NCI-H2196 (cell line): ENCODE results near the gene SLC25A13.
"Not testable (repeated sequence)": the region's sequence is repeated elsewhere in the genome, so short reads cannot be mapped to it uniquely, and the experiment has no call there.

Experiments used
- DNase-seq: peaks from one replicate; lab custom pipeline; 2025; ENCODE audit not compliant: unreplicated experiment; lab: John Stamatoyannopoulos, UW

Gene SLC25A13, protein sequence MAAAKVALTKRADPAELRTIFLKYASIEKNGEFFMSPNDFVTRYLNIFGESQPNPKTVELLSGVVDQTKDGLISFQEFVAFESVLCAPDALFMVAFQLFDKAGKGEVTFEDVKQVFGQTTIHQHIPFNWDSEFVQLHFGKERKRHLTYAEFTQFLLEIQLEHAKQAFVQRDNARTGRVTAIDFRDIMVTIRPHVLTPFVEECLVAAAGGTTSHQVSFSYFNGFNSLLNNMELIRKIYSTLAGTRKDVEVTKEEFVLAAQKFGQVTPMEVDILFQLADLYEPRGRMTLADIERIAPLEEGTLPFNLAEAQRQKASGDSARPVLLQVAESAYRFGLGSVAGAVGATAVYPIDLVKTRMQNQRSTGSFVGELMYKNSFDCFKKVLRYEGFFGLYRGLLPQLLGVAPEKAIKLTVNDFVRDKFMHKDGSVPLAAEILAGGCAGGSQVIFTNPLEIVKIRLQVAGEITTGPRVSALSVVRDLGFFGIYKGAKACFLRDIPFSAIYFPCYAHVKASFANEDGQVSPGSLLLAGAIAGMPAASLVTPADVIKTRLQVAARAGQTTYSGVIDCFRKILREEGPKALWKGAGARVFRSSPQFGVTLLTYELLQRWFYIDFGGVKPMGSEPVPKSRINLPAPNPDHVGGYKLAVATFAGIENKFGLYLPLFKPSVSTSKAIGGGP

DNA sequence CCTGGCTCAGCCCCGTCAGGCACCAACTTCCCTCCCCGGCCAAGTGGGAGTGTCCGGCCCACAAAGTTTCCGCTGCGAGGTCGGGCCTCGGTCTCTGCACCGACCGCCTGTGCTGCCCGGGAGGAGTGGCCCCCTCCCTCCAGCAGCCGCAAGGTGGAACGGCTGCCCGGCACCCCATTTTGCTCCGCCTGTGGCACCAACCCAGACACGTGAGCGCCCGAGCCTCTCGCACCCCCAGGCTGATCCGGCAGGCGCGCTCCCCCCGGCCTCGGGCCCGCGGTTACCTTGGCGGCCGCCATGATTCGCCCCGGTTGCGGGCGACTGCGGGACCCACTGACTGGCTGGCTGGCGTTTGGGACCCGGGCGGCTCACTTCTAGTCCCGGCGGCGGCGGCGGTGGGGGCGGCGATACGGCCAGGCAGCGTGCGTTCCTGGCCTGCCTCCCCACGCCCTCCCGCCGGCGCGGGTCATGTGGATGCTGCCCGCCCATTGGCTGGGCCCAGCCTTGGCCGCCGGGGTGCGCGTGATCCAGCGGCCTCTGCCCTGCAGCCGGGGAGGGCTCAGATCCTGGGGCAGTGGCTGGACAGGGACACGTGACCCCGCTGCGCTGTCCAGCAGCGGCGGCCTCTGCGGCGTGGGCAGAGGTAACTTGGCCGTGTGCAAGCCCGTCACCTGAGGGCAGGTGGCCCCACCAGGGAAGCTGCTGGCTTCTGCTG, at the start of gene SLC25A13:
TSS of gene SLC25A13 (minus strand) at position 441 of the 715 bp plus-strand sequence. CDS start at position 299, 142 bp downstream.
- peak; percentile 91 for DNase-seq

DNA sequence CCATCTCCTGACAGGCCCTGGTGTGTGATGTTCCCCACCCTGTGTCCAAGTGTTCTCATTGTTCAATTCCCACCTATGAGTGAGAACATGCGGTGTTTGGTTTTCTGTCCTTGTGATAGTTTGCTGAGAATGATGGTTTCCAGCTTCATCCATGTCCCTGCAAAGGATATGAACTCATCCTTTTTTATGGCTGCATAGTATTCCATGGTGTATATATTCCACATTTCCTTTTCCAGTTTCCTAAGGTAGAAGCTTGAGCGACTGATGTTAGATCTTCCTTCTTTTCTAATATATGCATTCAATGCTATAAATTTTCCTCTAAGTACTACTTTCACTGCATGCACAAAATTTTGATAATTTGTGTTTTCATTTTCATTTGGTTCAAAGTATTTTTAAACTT, 44.0 kb upstream of the SLC25A13 start:
- not testable (repeated sequence) for DNase-seq

DNA sequence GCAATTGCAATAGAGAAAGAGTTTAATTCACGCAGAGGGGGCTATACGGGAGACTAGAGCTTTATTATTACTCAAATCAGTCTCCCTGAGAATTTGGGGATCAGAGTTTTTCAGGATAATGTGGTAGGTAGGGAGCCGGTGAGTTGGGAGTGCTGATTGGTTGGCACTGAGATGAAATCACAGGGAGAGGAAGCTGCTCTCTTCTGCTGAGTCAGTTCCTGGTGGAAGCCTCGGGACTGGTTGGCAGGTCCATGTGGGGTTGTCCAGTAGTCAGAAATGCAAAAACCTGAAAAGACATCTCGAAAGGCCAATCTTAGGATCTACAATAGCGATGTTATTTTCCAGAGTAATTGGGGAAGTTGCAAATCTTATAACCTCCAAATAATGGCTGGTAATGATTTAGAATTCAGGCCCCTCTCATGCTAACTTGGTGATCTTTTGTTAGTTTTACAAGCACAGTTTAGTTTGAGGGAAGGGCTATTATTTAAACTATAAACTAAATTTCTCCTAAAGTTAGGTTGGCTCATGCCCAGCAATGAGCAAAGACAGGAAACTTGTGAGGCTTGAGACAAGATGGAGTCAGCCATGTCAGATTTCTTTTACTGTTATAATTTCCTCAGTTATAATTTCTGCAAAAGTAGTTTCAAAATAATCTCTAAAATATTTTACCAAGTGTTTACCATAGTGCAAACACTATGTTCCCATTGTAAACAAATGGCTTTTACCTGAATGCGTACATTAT, 39.4 kb upstream of the SLC25A13 start:
- DNase-seq: no peak

DNA sequence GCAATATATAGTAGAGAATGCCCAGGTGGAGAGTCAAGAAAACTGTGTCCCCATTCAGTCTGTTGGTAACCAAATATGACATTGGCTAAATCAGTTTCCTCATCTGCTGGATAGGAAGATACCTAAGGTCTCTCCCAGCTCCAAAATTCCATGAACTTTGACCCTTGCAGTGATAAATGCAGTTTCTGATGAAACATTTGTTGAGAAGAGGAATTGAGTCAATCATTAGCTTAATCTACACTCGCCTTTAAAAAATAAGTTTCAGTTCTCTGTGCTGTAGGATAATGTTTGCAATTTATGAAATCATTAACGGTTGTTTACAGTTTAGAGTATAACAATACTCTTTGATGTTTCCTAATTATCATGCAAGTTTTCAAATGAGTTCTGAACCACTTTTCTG, 38.0 kb upstream of the SLC25A13 start:
- no peak for DNase-seq

DNA sequence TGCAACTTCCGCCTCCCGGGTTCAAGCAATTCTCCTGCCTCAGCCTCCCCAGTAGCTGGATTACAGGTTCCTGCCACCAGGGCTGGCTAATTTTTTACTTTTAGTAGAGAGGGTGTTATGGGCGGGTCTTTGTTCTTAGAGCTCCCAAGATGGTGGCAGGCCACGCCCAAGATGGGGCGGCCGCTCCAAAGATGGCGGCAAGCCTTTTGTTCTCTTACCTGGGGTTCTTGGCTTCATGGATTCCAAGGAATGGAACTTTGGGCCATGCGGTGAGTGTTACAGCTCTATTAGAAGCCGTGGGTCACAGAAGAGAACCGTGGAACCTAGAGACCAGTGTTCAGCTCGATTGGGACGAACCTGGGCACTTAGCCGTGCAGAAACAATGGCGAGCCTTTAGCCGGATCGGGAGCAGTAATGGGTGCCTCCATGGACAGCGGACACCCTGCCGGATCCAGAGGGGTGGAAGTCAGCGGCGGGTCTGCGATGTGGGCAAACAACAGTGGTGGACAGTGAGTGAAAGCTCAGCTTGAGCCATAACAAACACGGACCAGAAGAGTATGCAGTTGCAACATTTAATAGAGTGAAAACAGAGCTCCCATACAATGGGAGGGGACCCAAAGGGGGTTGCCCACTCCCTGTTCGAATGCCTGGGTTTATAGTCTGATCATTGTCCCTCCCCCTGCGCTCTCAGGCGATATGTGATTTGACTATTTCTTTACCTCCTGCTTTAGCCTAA, 36.5 kb upstream of the SLC25A13 start:
- not testable (repeated sequence) for DNase-seq

DNA sequence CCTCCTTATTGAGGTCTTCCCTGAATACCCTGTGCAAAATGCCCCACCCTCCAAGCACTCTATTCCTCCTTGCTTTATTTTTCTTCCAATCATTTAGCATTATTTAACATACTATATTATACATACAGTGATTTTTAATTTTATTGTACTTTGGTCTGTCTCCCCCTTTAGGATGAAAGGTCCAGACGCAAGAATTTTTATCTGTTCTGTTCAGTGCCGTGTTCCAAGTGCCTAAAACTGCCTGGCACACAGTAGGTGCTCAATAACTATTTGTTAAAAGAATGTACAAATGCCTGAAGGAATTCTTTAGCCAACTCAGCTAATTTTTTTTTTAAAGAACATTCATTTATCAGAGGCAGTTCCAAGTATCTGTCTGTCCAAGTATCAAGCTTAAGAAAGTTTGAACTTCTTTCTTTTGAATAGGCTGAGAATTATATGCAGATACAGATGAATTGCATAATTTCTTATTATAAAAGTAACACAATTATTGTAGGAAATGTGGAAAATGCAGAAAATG, 34.1 kb upstream of the SLC25A13 start:
- no peak for DNase-seq

DNA sequence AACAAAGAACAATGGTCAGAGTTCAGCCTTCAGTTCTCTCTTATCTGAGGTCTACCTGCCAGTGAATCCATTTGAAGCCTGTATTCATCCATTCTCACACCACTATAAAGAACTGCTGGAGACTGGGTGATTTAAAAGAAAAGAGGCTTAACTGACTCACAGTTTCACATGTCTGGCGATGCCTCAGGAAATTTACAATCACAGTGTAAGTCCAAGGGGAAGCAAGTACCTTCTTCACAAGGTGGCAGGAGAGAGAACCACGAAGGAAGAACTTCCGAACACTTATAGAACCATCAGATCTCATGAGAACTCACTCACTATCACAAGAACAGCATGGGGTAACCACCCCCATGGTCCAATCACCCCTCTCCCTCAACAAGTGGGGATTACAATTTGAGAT, 33.0 kb upstream of the SLC25A13 start:
- DNase-seq: no peak

DNA sequence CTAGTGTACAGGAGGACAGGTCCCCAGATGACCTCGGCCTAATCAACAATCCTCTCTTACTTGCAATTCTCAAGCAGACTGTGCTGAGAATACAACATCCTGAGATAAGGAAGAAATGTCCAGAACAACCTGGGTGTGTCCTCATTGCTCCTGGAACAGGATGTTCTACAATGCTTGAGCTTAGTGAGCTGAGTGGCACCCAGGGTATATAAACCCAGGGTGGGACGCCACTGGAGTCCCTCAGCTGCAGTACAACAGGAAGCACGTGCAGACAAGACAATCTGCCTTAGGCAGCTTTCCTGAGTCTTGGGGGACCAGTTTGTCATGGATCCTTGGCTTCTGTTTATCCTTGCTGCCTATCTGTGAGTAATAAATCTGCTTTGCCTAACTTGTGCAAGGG, 27.7 kb upstream of the SLC25A13 start:
- DNase-seq: no peak

DNA sequence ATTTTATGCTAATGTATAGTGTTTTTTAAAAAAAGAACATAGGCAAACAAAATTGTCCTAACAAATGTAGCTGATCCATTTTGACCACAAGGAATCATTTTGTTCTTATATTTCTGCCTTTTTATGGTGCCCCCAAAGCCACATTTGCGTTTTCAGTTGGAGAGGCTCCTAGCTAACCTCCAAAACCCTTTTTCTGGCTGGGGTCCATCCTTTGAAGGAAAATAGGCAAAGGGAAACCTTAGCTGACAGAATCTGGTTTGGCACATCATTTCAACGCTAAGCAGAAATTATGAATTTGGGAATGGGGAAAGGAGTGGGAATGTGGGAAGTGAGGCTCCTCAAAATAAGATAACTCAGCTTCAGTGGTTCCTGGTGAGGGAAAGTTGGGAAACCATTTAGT, 25.6 kb upstream of the SLC25A13 start:
- no peak for DNase-seq

DNA sequence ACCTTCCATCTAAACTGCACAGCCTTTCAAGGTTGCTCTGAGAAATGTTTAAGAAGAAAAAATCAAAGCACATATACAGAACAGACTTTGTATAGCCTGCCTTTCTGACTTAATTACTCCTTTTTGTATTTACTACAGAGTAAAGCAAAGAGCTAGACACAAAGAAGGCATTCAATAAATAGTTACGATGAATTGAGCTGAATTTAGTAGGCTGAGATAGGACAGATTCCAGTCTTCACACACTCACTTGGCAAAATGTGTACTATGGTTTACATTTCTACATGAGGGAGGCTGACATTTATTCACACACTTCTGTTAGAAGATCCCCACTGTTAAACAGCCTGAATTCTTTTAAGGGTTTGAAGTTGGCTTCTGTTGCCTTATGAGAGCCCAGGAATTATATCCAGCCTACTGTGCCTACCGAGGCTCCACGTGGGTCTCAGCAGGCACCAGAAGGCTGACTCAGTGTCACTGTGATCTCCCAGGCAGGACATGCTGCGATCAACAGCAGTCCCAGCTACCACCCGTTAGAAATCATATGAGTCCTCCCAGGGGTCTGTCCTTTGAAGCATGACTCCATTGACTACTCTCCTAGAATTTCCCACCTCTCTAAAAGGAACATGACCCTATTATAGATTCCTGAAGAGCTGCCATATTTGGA, 24.5 kb upstream of the SLC25A13 start:
- no peak for DNase-seq

DNA sequence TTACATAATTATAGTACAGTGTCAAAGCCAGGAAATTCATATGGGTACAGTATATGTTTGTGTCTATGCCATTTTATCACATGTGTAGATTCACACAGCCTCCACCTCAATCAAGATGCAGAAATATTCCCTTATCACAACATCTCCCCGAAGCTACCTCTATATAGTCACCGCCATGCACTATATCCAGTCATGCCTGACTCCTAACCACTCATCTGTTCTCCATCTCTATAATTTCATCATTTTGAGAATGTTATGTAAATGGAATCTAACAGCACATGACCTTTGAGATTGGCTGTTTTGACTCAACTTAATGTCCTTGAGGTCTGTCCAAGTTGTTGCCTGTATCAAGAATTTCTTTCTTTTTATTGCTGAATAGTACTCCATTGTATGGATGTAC, 22.3 kb upstream of the SLC25A13 start:
- no peak for DNase-seq

DNA sequence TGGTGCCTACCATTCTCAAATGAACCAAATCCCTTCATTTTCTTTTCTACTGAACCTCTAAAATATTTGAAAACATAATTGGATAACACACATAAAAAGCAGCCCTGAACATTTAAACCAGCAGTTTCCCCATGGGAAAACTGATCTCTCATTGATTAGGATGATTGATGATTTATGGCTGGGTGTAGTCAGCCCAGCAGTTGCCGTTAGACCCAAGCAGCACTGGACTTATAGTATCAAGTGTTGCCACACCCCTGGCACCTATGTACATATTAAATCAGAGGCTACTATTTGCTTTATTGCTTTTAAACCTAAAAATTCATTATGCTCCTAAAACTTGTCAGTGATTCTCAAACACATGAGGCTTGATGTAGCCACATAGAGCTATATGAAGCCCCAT, 20.2 kb upstream of the SLC25A13 start:
- DNase-seq: no peak

DNA sequence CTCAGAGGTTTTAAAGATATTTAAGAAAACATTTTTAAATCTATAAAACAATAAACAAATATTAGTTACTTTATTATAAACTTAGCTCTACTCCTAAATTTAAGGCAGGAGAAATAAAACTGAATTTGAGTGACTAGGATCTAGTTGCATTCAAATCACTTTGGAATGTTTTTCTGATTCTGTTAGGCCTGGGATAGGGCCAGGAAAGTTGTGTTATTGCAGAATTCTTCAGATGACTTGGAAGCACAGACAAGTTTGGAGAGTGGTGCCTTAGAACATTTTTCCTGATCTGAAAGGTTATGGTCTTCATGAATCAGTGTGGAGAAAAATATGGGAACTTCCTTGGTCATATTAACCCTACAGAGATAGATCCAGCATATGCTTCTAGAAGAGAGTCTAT, 15.6 kb upstream of the SLC25A13 start:
- no peak for DNase-seq

DNA sequence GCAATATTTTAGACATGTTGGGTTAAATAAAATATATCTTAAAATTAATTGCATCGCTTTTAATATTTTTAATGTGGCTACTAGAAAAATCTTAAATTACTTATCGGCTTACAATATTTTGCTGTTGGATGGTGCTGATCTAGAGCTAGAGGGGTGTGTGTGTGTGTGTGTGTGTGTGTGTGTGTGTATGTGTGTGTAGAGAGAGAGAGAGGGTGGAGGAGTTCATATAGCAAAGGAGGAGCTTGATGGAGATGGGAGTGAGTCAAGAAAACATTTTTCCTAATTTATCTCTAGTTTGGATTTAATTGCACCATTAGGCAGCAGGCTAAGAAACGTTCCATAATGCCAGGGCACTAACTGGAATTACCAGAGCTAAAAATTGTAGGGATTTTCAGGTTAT, 10.4 kb upstream of the SLC25A13 start:
- DNase-seq: no peak

DNA sequence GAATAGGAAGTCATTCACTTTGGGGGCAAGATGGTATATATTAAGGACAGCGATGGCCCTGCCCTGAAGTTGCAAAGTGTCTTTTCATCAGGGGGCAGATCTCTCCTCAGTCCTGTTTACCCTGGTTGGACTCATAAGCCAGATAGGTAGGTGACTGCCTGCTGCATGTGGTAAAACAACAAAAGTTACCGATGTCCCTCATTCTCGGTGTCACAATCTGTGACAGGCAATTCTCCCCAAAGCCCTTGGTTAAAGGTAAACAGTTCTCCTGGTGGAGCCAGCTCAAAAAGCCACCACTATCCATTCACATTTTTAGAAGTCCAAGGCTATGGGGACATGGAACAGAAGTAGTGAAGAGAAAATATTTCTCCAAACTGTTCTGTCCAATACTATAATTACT, 9.9 kb upstream of the SLC25A13 start:
- no peak for DNase-seq

DNA sequence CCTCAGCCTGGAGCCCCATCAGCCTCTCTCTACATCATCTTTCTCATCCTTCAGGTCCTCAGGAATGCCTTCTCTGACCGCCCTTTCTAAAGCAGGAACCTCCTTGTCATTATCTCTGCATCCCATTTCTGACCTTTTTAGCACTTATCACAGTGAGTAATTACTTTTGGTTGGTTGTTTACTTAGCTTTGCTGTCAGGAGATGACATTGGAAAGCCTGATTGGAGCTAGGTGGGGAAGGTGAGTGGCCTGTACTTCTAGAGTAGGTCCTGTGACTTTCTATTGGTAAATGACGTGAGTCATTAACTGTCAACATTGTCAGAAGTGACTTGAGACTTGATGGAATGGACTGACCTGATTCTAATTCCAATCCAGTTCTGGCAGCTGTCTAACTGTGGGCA, 9.3 kb upstream of the SLC25A13 start:
- no peak for DNase-seq

DNA sequence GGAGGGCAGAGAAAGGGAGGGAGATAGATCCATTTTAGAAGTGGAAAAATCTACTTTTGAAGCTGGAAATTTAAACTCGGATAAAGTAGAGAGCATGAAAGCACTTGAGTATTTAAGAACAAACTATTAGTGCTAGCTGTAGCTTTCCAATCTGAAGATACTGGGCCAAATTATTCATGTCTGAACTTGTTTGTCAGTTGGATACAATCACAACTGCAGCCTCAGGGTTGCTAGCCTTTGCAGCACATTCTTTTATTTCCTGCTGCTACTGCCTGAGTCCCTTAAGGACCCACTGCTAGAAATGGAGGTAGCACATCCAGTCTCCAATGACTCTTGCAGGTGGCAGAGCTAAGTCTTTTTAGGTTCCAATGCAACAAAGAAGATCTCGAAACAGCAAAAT, 8.3 kb upstream of the SLC25A13 start:
- DNase-seq: peak; percentile 25

DNA sequence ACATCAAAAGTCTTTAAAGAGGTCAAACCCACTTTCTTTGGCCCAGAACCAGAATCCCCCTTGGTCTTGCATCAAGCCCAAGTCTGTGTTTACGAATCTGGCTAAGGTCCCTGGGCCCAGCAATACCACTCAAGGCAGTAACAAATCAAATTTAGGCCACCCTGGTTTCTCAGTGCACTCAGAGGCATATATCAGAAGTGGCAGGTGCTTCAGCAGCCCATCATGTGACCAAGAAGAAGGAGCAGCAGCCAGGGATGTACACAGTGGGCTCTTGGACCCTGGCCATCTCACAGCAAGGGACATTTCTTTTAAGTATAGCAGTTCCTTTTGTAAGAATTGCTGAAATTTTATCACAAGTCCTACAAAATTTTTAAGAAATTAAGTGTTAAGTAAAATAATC, 7.3 kb upstream of the SLC25A13 start:
- no peak for DNase-seq

DNA sequence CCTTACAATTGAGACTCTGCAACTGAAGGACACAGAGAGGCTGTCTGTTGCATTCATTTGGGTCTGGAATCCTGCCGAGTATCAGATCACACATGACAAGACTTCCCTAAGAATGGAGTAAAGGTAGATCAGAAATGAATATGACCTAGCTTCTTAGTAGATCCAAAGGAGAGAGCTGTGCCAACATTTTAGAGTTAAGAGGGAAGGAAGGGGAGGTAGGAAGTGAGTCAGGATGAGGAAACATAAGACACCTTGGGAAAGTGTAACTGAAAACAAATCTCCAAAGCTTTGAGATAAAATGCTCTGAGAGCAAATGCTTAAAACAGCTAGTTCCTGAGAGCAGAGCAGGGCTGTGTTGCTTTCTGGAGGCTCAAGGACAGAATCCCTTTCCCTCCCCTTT, 6.1 kb upstream of the SLC25A13 start:
- DNase-seq: peak; percentile 20

DNA sequence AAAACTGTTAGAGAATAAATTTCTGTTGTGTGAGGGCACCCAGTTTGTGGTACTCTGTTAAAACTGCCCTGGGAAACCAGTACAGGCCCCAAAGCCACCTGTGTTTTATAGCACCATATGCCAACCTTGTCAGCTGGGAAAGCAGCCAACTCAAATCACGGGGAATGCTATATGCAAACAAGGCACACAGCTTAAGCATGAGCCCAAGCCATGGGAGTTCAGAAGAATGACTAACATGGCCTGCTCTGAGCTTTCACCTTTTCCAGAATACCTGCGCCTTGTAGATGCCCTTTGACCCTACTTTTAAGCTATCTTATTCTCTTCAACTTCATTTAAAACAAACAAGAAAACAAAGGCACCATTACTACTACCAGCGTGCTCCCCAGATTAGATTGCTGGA, 5.5 kb upstream of the SLC25A13 start:
- peak; percentile 77 for DNase-seq
